ENCODE measurements around the gene ADCY2. TPM values are rescaled to one million over a fixed set of nuclear protein-coding genes. Genes with fewer than 3 reads are reported as not detected.
A peak's percentile ranks its signal among the peaks of the same experiment; 100 is the strongest.

ADCY2 gene
- total RNA-seq, 1 donor from 2014 or later: not detected

GRCh38 chr5:7849681-7850394, 453.9 kb downstream of the ADCY2 start:
- no peak for DNase-seq

DNA sequence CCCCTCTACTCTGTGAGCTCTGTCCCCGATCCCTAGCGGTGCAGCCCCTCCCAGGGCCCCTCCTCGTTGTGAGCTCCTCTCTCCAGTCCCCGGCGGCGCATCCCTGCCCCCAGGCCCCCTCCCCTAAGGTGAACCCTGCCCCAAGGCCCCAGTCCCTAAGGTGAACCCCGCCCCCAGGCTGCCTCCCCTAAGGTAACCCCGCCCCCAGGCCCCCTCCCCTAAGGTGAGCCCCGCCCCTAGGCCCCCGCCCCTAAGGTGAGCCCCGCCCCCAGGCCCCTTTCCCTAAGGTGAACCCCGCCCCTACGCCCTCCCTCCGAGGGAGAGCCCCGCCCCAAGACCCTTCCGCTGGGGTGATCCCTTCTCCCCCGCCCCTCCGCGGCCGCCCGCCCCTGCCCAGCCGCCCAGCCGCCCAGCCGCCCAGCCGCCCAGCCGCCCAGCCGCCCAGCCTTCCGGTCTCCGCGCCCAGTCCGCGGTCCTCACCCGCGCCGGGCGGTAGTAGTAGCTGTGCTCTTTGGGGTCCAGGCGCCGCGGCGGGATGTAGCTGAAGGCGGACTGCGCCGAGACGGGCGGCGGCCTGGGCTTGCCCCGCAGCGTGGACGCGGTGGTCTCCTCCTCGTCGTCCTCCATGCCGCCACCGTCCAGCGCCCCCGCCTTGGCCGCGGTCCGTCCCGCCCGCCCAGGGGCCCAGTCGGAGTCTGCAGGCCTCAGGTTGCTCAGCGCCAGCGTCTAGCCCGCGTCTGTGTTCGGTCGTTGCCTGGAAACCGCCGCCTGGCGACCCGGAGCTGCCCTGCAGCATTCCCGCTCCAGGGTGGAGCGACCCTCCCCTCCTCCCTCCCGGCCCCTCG, 454.7 kb downstream of the ADCY2 start, which contains the start of gene CFAP90:
Gene CFAP90 (minus strand): TSS at position 739 of the 845 bp plus-strand sequence. CDS start 112 bp downstream, at position 627.
- peak; percentile 60 for DNase-seq

DNA sequence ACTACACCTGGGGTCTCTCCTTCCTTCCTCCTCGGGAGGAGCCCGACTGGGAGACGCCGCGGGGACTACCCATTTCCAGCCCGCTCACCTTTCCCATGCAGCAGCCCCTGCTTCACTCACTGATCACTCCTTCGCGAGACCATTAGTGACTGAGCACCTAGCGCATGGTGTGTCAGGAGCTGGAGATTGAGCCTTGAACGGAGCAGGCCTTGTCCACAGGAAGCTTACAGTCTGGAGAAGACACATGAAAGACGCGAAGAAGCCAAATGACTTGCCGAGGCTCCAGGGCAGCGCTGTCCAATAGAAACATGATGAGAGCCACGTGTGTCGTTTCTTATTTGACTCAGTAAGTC, 455.3 kb downstream of the ADCY2 start:
- no peak for DNase-seq

DNA sequence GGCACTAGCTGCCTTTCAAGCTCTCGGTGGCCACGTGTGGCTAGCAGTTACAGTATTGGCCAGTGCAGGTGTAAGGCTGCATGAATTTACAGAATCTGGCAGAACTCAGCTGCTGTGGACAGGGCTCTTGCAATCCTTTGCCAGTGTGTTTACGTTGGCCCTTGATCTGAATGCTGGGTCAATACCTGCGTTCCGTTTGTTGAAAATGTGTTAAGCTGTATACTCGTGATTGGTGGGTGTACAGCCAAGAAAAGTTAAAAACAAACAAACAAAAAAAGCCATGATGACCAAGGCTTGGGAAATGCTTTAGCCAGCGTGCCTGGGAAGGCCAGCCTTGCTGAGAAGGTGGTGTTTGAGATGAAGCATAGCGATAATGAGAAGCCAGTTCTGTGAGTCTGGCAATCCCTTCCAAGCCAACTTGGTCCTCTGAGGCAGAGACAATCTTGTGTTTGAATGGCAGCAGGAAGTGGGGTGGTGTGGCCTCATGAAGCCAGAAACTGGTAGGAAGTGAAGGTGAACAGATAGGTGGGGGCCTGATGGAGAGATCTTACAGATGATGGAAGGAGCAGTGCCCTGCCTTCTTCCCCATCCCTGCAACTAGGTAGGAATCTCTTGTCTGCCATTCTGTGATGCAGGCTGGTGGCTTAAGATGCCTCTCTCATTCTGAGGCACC, 455.8 kb downstream of the ADCY2 start:
- DNase-seq: no peak

GRCh38 chr5:7852542-7852941, 456.6 kb downstream of the ADCY2 start:
- DNase-seq: no peak

DNA sequence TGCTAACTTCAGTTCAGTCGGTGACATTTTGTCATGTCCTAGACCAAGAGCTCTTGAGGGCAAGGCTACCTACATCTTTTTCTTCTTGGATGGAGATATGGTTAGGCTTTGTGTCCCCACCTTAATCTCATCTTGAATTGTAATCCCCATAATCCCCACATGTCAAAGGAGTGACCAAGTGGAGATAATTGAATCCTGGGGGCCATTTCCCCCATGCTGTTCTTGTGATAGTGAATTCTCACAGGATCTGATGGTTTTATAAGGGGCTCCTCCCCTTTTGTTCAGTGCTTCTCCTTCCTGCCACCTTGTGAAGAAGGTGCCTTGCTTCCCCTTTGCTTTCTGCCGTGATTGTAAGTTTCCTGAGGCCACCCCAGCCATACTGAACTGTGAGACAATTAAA, 457.1 kb downstream of the ADCY2 start:
- no peak for DNase-seq

- DNase-seq: no peak
Observed at GRCh38 chr5:7855611-7856010, 459.7 kb downstream of the ADCY2 start.

GRCh38 chr5:7856855-7857254, 460.9 kb downstream of the ADCY2 start:
- DNase-seq: peak; percentile 51

GRCh38 chr5:7857361-7857760, 461.4 kb downstream of the ADCY2 start:
- no peak for DNase-seq

GRCh38 chr5:7857926-7858632, 462.1 kb downstream of the ADCY2 start:
- DNase-seq: no peak

DNA sequence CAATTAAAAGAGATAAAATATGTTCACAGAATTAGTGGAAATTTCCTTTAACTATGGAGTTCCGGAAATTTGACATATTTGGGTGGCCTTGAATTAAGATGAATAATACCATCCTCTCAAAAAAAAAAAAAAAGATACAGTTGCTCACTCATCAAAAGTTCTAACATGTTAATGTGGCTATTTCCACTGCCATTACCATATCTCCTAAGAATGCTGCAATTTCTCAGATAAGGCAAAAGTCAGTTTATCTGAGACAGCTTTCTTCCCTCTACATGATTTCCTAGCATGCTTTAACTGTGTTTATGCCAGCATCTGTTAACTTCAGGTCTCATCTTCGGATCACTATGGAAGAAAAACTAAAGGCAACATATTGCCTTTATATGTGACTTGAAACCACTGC, 470.3 kb downstream of the ADCY2 start:
- DNase-seq: no peak

DNA sequence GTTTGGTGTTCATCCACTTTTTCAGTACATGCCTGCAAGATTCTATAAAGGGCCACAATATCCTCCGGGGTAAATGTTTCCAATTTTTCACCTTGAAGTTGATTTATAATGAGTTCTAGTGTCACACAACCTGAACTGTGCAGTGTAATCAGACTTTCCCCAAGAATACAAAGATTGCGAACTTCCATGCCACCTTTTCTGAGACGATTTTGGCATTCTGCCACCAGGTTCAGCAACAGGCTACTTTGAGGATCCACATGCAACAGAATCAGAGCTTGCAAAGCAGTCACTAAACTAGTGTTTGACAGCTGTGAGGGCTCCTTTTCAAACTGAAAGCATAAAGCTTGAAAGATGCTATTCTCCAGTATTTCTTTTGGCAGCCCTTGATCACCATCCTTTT, 471.3 kb downstream of the ADCY2 start:
- DNase-seq: no peak

GRCh38 chr5:7868427-7868772, 472.5 kb downstream of the ADCY2 start:
- DNase-seq: no peak

DNA sequence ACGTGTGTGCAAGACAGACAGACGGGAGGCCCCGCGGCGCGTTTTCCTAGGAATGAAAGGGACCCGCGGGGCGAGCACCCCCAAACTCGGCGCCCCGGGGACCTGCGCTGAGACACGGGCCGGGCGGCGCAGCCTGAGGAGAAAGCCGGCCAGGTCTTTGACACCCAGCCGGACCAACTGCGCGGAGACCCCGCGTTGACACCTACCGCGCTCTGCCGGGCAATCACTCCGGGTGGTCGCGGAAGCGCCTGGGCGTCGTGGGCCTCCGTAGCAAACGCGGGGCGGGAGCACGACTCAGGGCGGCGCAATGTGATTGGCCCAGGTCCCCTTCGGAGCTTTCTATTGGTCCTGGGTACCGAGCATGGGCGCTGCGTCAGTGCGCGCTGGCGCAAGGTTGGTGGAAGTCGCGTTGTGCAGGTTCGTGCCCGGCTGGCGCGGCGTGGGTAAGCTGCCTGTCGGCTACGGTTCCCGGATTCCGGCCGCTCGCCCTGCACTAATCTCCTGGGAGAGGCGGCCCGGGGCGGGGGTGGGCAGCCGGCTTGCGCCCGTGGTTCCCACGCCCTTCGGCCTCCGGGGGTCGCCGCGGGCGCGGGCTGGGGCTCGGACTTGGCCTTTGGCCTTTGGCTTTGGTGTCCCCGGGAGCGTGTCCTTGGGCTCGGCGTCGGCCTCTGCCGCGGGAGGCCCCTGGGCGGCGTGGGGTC, 473.0 kb downstream of the ADCY2 start, which contains the start of the genes FASTKD3 and MTRR:
Gene FASTKD3 (minus strand): TSS at position 259 of the 701 bp plus-strand sequence. CDS start 948 bp downstream, outside the sequence.
Gene MTRR (plus strand): TSS at position 376 of the 701 bp plus-strand sequence. CDS start 1,647 bp downstream, outside the sequence.
- DNase-seq: peak; percentile 97

DNA sequence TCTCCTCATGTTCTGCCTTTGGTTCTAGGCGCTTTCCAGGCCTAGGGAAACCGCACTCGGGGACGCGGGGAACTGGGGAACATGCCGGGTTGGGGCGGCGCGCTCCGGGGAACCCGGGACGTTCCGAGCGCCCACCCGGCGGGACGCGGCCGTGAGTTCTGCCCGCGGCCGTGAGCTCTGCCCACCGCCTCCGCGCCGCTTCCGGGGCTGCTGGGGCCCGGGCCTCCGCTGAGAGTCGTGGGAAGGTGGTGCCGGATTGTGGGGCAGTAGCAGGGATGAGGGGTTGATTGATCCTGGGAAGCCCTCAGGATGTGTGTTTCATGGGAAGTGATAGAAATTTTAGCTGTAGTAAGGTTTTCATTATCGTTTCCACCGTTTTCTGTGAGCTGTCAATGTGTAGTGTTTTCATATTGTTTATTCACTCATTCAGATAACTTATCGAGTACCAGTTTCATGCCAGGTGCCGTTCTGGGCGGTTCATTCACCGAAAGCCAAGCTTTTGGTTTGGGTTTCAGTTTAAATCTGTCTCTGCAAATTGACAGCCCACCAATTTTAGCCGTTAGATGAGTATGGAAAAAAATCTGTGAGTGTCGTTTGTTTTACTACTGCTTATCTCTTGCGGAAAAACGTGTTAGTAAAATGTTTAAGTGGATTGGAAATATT, 473.7 kb downstream of the ADCY2 start:
- DNase-seq: peak; percentile 26

DNA sequence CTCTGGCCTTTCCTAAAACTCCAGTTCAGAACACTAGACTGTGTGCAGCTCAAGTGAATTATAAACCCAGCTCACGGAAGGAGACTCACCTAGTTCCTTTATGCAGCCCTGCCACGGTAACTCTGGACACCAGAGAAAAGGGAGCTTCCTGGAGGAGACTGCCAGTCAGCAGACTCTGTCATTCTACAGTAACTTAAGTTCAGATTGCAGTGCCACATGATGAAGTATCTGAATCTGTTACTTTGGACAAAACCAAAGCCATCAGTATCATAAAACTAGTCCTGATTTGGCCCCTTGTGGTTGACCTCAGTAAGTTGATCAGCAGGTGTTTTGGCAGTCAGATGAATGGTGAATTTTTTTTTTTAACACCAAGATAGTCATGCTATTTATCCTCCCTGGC, 475.7 kb downstream of the ADCY2 start:
- DNase-seq: no peak

GRCh38 chr5:7872517-7873130, 476.7 kb downstream of the ADCY2 start:
- no peak for DNase-seq

- DNase-seq: no peak
Observed at GRCh38 chr5:7873216-7873615, 477.3 kb downstream of the ADCY2 start.

- DNase-seq: no peak
Observed at GRCh38 chr5:7874639-7875038, 478.7 kb downstream of the ADCY2 start.

GRCh38 chr5:7875151-7875550, 479.2 kb downstream of the ADCY2 start:
- no peak for DNase-seq

DNA sequence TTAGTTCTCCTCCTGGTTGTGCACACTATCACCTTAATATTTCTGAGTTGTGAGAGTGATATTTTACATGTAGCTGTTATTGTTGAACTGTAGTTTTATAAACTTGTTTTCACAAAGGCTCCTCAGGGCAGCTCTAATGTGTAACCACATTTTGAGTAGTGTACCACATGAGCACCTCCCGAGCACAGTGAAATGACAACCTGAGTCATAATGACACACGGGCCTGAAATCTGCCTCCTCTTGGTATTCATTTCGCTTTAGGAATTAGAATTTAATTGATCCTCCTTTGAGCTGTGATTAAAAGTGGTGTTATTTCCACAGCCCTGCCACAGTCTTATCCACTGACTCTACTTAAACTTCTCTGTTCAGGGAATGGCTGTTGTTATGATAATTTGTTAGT, 480.9 kb downstream of the ADCY2 start:
- no peak for DNase-seq
